NCI-H69 (cell line): ENCODE data around the gene DNAI2.
"Not testable (repeated sequence)": the region's sequence is repeated elsewhere in the genome, so short reads cannot be mapped to it uniquely, and the experiment has no call there.

Experiments used
- DNase-seq: peaks from one replicate; lab custom pipeline; 2025; lab: John Stamatoyannopoulos, UW

The DNAI2 gene

GRCh38 chr17:74276051-74276476 is 2.0 kb downstream of the DNAI2 start:
- DNase-seq: no peak

DNA sequence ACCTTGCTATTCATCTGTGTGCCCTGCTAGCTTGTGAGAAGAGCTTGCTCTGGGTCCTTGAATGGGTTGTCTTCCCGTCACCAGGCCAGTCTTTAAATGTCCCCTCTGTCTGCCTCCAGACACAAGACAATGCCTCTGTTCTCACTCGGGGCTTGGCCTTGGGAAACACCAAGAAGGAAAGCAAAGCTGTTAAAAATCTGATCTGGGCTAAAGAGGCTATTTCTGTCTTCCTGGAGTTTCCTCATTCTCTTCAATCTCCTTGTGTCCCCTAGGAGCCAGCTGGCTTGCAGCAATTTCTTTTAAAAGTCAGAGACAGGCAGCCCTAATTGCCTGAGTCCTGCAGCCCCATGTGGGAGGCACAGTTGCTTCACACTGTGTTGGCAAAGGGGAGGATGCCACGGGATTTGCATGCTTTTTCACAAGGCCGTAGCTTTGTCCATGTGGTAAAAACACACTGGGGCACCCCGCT is 2.5 kb downstream of the DNAI2 start:
- no peak for DNase-seq

- DNase-seq: no peak
Observed at GRCh38 chr17:74277935-74278334, 3.9 kb downstream of the DNAI2 start.

- not testable (repeated sequence) for DNase-seq
Observed at GRCh38 chr17:74279617-74280016, 5.6 kb downstream of the DNAI2 start.

DNA sequence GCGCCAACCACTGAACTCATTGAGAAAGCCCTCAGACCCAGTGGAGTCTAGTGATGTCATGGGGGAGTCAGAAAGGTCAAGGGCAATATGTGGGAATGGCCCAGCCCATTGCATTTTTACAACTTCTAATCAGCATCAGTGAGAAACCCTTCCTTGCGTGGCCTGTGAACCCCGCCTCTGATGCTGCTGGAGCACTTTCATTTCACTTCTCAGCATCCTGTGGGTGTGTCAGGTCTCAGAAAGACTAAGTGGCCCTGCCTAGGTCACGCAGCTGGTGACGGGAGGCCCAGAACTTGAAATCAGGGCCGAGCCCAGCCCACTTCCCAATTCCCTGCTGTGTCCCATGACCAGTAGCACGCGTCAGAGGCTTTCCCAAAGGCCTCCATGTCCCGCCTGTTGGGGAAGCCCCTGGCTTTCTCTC is 6.1 kb downstream of the DNAI2 start:
- no peak for DNase-seq

DNA sequence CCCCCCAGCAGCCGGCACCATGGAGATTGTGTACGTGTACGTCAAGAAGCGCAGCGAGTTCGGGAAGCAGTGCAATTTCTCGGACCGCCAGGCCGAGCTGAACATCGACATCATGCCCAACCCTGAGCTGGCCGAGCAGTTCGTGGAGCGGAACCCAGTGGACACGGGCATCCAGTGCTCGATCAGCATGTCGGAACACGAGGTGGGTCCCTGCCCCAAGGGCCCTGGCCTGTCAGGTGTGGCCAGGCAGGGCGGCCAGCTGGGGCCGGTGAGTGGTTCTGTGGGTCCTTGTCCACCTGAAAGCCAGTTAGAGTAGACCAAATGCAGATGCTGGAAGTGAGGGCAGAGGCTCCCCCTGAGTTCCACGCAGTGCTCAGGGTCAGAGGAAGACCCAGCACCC is 7.8 kb downstream of the DNAI2 start:
- no peak for DNase-seq

DNA sequence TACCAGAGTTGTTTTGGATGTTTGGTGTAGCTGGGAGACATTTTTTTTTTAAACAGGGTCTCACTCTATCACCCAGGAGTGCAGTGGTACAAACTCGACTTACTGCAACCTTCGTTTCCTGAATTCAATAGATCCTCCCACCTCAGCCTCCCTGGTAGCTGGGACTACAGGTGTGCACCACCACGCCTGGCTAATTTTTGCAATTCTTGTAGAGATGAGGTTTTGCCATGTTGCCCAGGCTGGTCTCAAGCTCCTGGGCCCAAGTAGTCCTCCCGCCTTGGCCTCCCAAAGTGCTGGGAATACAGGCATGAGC is 8.2 kb downstream of the DNAI2 start:
- not testable (repeated sequence) for DNase-seq

- no peak for DNase-seq
Observed at GRCh38 chr17:74282587-74283370, 8.7 kb downstream of the DNAI2 start.

DNA sequence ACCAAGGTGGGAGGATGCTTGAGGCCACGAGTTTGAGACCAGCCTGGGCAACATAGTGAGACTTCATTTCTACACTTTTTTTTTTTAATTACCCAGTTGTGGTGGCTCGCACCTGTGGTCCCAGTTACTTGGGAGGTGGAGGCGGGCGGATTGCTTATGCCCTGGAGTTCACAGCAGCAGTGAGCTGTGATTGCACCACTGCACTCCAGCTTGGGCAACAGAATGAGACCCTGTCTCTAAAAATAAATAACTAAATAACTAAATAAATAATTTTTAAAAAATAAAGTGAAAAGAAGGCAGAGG is 9.3 kb downstream of the DNAI2 start:
- DNase-seq: no peak

GRCh38 chr17:74287031-74287602 is 13.1 kb downstream of the DNAI2 start:
- no peak for DNase-seq

GRCh38 chr17:74288785-74289184 is 14.8 kb downstream of the DNAI2 start:
- no peak for DNase-seq

DNA sequence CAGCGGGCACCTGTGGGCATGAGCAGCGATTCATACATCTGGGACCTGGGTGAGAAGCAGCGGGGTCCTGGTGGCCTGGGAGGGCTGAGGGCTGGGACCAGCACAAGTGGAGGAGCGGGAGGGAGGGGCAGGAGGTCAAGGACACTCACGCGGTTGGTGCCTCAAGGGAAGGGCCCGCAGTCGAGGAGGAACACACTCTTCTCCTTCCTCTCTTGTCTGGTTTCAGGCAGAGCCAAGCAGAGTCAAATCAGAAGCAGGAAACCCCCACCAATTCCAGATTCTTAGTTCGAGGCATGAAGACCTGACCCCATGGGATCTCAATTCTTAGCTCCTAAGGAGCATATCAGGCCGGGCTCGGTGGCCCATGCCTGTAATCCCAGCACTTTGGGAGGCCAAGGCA is 15.7 kb downstream of the DNAI2 start:
- DNase-seq: no peak

GRCh38 chr17:74290340-74290739 is 16.3 kb downstream of the DNAI2 start:
- DNase-seq: no peak

DNA sequence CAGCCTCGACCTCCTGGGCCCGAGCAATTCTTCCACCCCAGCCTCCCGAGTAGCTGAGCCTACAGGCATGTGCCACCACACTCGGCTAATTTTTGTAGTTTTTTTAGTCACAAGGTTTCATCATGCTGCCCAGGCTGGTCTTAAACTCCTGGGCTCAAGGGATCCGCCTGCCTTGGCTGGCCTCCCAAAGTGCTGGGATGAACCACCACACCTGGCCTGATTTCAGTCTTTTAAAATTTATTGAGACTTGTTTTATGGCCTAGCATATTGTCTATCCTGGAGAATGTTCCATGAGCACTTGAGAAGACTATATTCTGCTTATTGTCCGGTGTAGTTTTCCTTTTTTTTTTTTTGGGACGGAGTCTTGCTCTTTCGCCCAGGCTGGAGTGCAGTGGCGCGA is 18.5 kb downstream of the DNAI2 start:
- no peak for DNase-seq

GRCh38 chr17:74295625-74296547 is 21.9 kb downstream of the DNAI2 start:
- DNase-seq: no peak

GRCh38 chr17:74296548-74296936 is 22.5 kb downstream of the DNAI2 start:
- peak; percentile 73 for DNase-seq

GRCh38 chr17:74297941-74298340 is 23.9 kb downstream of the DNAI2 start:
- no peak for DNase-seq

GRCh38 chr17:74298778-74299177 is 24.7 kb downstream of the DNAI2 start:
- no peak for DNase-seq

DNA sequence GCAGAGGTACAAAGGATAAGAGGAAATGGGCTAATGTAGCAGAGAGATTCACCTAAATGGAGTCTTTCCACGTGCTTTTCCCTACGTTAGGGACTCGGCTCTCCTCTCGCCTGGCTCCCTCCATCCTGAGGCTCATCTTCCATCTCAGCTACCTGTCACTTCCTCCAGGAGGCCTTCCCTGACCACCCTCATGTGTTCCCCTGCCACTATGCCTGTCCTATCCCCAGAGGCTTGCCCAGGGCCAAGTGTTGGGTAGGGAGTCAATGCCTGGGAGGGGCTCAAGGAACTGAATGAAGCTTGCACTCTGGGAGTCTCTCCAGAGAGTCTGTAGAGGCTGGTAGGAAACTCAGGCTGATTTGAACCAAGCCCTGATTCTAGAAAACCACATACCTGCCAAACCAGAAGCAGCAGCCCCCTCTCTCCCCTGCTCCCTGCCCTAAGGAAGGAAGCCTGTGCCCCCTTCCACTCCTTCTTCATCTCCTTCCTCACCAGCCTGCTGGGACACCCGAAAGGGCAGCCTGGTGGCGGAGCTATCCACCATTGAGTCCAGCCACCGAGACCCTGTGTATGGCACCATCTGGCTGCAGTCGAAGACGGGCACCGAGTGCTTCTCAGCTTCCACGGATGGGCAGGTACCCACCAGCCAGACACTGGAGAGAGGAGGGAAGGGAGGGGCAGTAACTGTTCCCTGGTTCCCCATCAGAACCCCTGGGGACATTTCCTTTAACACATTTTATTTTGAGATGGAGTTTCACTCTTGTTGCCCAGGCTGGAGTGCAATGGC is 25.4 kb downstream of the DNAI2 start:
- no peak for DNase-seq

GRCh38 chr17:74303305-74303704 is 29.3 kb downstream of the DNAI2 start:
- no peak for DNase-seq

DNA sequence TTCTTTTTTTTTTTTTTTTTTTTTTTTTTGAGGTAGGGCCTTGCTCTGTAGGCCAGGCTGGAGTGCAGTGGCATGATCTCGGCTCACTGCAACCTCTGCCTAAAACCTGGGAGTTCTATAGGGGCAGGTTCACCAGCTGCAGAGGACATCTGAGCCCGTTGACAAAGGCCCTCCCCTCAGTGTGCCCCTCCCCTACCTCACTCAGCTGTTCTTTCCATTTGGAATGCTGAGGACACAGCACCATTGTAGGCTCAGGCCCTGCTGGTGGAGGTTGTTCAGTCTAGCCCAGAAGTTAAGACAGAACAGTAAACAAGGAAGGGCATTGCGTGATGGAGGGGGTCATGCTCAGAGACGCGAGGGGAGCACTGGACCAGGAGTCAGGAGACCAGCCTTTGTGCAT is 30.1 kb downstream of the DNAI2 start:
- peak; percentile 21 for DNase-seq
